ENCODE results near the gene TLK2.

The TLK2 gene

GRCh38 chr17:62658136-62658920, 179.7 kb downstream of the TLK2 start:
- DNase-seq: no peak

- no peak for DNase-seq
These were observed 182.0 kb downstream of the TLK2 start for GRCh38 chr17:62660629-62661118.

GRCh38 chr17:62661337-62661736, 182.7 kb downstream of the TLK2 start:
- DNase-seq: no peak

- no peak for DNase-seq
These were observed 184.2 kb downstream of the TLK2 start for GRCh38 chr17:62662855-62663254.

All from fibroblast of upper back skin (primary cell).